ENCODE data around the gene RHAG.

GRCh38 chr6:49668083-49668511 lies 31.5 kb upstream of the RHAG start:
- no peak for TF ChIP-seq CTCF (IDR thresholded peaks at IDR 0.05)
- no peak for TF ChIP-seq TCF7L2 (IDR thresholded peaks at IDR 0.05; ENCODE audit: low read depth, low read length)
- TF ChIP-seq POLR2AphosphoS5 (IDR thresholded peaks at IDR 0.05; ENCODE audit: low read depth, low read length): no peak
- TF ChIP-seq REST (IDR thresholded peaks at IDR 0.05; ENCODE audit: insufficient read depth in 1 of 2, low read depth in 2 of 2, low read length in 1 of 2): no peak
- TF ChIP-seq SIN3A (IDR thresholded peaks at IDR 0.05; ENCODE audit: borderline replicate concordance, insufficient read depth, low read depth, low read length): no peak
